GM12878 (cell line): ENCODE data around the gene MEIS2. TPM values are rescaled to one million over a fixed set of nuclear protein-coding genes. Genes with fewer than 3 reads are reported as not detected.

ENCODE experiments used
- RFX5 ChIP-seq: IDR thresholded peaks from 2 replicates; pipeline ENCODE4 v1.6.1; 2011; ENCODE audit warnings: low read depth, low read length, improper control_type of control experiment
- RUNX3 ChIP-seq: IDR thresholded peaks from 2 replicates; pipeline ENCODE4 v1.6.1; 2012; ENCODE audit warnings: low read length, inconsistent platforms
- SIN3A ChIP-seq: IDR thresholded peaks from 2 replicates; pipeline ENCODE4 v1.6.1; 2012; ENCODE audit warnings: low read depth, low read length, improper control_type of control experiment
- TARDBP ChIP-seq: IDR thresholded peaks from 2 replicates; pipeline ENCODE4 v1.6.1; 2016; ENCODE audit warnings: borderline replicate concordance
- polyA plus RNA-seq, 11 experiments: library from polyadenylated mRNA; depleted of rRNA in 4 of 11; unstranded in 6 of 11; stranded (reverse) in 5 of 11; fragments of >200 nt; fragmentation: Nextera tagmentation in 4 of 11; fragmentation: Illumina TruSeq in 1 of 11; extraction: Ambion mirVana in 4 of 11; extraction: Trizol in 1 of 11; gene quantifications; 1 replicate in 1 of 11; 2 replicates in 10 of 11; pipeline versions ENCODE4 v1.2.1 to v1.2.3, GENCODE V29; 2011 to 2016; ENCODE audit warnings: inconsistent platforms in 2 of 11, missing spikeins in 2 of 11, low read depth in 1 of 11
- total RNA-seq, 4 experiments: library from RNA; depleted of rRNA in 3 of 4; stranded (reverse); fragments of >200 nt in 3 of 4; fragmentation: Illumina TruSeq in 1 of 4; extraction: Trizol in 1 of 4; gene quantifications; 2 replicates each; pipeline versions ENCODE4 v1.2.1 to v1.2.3, GENCODE V29; 2013 to 2021
- TF ChIP-seq, protein P1 (sequence below): fragments of 450-650 bp; formaldehyde crosslinking; IDR thresholded peaks from 2 replicates; pipeline ENCODE4 v1.4.0; 2020; ENCODE audit warnings: mild to moderate bottlenecking, moderate library complexity
- TF ChIP-seq, protein P2 (sequence below): fragments of 450-650 bp; IDR thresholded peaks from 2 replicates; pipeline ENCODE4 v1.6.1; 2018; ENCODE audit warnings: mild to moderate bottlenecking, low read depth, moderate library complexity; ENCODE audit not compliant: partially characterized antibody

The MEIS2 gene
- total and polyA plus RNA-seq, 10 of the 15 experiments (the other 5 are each of a cell fraction or from before 2014, with no cell fraction given) = 9.2 to 54.0 (median 20.4) TPM

DNA sequence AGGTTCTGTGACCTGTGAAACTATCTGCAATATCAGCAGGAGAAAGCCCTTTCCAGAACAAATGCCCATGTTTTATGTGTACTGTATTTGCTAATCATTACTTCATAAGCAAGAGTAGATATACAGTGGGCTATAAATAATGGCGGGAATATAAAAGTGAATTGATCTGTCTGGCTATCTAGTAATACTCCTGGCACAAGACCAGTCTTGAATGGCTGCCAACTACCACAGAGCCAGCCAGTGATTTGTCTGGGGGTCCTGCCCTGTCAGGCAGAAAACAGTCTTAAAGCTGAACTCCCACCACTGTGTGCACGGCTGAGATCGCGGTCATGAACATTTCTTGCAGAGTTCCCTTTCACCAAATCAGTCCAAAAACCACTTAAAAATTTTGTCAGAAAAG, 176.3 kb downstream of the MEIS2 start (continued):
- TF ChIP-seq, protein P1, sequence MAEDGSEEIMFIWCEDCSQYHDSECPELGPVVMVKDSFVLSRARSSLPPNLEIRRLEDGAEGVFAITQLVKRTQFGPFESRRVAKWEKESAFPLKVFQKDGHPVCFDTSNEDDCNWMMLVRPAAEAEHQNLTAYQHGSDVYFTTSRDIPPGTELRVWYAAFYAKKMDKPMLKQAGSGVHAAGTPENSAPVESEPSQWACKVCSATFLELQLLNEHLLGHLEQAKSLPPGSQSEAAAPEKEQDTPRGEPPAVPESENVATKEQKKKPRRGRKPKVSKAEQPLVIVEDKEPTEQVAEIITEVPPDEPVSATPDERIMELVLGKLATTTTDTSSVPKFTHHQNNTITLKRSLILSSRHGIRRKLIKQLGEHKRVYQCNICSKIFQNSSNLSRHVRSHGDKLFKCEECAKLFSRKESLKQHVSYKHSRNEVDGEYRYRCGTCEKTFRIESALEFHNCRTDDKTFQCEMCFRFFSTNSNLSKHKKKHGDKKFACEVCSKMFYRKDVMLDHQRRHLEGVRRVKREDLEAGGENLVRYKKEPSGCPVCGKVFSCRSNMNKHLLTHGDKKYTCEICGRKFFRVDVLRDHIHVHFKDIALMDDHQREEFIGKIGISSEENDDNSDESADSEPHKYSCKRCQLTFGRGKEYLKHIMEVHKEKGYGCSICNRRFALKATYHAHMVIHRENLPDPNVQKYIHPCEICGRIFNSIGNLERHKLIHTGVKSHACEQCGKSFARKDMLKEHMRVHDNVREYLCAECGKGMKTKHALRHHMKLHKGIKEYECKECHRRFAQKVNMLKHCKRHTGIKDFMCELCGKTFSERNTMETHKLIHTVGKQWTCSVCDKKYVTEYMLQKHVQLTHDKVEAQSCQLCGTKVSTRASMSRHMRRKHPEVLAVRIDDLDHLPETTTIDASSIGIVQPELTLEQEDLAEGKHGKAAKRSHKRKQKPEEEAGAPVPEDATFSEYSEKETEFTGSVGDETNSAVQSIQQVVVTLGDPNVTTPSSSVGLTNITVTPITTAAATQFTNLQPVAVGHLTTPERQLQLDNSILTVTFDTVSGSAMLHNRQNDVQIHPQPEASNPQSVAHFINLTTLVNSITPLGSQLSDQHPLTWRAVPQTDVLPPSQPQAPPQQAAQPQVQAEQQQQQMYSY (CRISPR knock-in tag) = no peak
- TF ChIP-seq RFX5 = no peak
- TF ChIP-seq, protein P2, sequence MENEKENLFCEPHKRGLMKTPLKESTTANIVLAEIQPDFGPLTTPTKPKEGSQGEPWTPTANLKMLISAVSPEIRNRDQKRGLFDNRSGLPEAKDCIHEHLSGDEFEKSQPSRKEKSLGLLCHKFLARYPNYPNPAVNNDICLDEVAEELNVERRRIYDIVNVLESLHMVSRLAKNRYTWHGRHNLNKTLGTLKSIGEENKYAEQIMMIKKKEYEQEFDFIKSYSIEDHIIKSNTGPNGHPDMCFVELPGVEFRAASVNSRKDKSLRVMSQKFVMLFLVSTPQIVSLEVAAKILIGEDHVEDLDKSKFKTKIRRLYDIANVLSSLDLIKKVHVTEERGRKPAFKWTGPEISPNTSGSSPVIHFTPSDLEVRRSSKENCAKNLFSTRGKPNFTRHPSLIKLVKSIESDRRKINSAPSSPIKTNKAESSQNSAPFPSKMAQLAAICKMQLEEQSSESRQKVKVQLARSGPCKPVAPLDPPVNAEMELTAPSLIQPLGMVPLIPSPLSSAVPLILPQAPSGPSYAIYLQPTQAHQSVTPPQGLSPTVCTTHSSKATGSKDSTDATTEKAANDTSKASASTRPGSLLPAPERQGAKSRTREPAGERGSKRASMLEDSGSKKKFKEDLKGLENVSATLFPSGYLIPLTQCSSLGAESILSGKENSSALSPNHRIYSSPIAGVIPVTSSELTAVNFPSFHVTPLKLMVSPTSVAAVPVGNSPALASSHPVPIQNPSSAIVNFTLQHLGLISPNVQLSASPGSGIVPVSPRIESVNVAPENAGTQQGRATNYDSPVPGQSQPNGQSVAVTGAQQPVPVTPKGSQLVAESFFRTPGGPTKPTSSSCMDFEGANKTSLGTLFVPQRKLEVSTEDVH = no peak
- TF ChIP-seq SIN3A = no peak
- no peak for TF ChIP-seq TARDBP
- TF ChIP-seq RUNX3 = no peak
